Activated T-cell treated with anti-CD3 and anti-CD28 coated beads, Interleukin-2, amount 50 U/mL, for 48 hours (primary cell): ENCODE data around the gene XRCC5.
"Not testable (repeated sequence)": the region's sequence is repeated elsewhere in the genome, so short reads cannot be mapped to it uniquely, and the experiment has no call there.

Experiments used
- DNase-seq, 2 experiments: peaks; one replicate each; pipeline ENCODE4 v3.0.0-alpha.2; 2020

Gene XRCC5

DNA sequence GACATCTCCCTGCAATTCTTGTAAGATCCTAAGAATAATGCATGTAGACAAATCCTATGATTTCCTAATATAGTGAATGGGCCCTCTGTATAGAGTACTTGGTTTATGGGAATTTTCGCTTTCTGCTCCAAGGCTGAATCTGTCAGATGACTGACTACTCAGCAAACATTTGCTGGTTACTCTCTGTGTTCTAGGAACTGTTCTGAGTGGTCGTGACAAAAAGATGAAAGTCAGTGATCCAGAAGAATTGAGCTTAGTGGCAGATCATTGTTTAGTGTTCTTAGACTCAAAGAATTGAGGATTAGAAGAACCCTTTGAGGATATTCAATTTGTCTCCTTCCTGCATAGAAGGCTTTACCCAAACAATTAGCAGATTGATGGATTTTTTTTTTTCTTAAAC is 10.0 kb downstream of the XRCC5 start:
- DNase-seq = no peak

DNA sequence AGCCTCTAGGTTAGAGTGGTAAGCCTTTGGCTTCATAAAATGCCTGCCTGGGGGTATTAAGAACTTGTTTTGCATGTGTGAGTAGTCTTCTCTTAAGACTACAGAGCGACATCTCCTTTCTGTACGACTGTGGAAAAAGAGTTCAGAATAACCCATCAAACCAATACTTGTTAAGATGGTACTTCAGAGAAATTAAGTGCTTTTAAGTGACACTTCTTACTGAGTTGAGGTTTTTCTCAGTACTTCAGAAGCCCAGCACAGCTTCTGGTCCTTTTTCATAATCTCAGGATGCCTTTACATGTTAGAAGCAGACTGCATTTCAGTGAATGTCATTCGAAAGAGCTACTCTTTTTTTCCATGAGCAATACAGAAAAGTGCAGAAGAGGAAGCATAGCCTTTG is 10.8 kb downstream of the XRCC5 start:
- no peak for DNase-seq

- DNase-seq = no peak
Observed at GRCh38 chr2:216121255-216121654, 12.1 kb downstream of the XRCC5 start.

GRCh38 chr2:216126943-216127342 is 17.8 kb downstream of the XRCC5 start:
- no peak for DNase-seq

DNA sequence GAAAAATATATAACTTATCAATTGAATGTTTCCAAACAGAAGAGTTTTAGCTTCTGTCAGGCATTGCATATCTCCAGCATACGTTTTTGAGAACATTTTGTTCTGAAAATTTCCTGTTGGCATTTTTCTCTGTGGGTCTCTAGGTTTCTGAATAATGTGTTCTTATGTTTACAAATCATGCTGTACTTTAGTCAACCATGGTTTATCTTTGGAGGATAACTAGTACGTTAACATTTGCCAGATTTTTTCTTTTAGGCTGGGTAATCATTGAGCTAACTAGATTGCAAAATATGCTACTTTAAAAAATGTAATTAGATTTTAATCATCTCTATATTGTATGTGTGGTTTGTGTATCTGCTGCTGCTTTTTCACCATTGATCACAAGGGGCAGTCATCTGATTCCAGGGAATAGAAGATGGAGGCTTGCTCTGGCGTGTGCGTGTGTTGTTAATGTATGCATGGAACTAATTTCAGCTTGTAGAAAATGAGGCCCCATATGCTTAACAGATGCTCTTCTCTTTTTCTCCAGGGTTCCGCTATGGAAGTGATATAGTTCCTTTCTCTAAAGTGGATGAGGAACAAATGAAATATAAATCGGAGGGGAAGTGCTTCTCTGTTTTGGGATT is 21.3 kb downstream of the XRCC5 start:
- no peak for DNase-seq

GRCh38 chr2:216131175-216131926 is 22.2 kb downstream of the XRCC5 start:
- DNase-seq = no peak

DNA sequence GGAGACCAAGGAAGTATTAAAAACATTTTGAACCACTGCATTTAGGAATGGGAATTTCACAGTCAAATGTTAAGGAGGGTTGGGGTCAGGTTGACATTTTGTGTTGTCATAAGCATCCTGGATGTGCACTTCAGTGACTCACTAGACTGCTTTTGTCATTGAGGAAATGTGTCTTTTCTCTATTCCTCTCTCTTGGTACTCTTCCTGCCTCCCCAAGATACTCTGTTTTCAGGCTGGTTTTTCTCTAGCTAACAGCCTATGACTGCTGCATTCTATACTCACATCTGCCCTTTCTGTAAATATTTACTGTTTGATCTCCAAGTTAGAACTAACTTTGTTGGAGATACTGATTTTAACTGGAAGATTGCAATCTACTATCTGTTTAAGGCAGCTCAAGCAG is 23.4 kb downstream of the XRCC5 start:
- no peak for DNase-seq

GRCh38 chr2:216133397-216133796 is 24.2 kb downstream of the XRCC5 start:
- no peak for DNase-seq

DNA sequence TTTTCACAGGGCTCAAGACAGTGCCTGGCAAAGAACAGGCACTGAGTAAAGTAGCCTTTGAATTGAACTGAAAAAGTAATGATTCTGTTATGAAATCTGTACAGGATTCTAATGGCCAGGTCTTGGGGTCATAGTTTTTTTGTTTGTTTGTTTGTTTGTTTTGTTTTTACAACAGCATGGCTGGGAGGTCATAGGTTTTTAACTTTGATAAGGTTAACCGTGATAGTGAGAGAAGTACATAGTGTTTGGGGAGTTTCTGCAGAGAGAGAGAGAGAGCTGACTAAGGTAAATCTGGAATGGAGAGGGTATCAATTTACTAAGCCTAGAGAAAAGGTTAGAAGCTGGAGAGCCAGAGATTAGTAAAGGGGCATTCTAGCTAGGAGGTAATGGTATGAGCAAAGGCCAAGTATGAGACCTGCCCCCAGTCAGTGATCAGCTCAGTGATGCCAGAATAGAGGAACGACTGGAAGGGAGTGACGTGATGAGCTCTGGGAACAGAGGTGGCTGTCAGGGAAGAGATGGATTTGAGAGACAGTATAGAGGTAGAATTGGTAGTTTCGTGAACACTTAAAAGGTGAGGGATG is 25.9 kb downstream of the XRCC5 start:
- DNase-seq = no peak

- peak in 1 of 2 experiments; percentile 41 for DNase-seq
Observed at GRCh38 chr2:216139884-216140283, 30.7 kb downstream of the XRCC5 start.

- not testable (repeated sequence) for DNase-seq
Observed at GRCh38 chr2:216141516-216141915, 32.4 kb downstream of the XRCC5 start.

GRCh38 chr2:216142540-216142939 is 33.4 kb downstream of the XRCC5 start:
- DNase-seq = peak in 1 of 2 experiments; percentile 37

DNA sequence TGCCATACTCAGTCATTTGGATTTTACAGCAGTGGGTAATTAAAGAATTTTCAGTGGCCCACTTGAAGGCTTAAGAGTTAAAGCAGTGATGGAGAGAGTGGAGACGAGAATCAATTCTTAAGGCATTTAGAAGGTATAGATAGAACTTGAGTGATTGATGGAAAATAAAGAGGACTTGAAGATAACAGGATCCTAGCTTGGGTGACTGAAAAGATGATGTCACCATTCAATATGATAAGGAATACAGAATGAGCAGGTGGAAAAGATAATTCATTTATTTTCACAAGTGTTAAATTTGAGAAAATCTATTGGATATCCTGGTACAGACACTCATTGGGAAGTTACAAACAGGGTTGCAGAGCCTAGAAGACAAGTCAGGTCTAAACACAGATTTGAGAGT is 35.2 kb downstream of the XRCC5 start:
- DNase-seq = no peak

DNA sequence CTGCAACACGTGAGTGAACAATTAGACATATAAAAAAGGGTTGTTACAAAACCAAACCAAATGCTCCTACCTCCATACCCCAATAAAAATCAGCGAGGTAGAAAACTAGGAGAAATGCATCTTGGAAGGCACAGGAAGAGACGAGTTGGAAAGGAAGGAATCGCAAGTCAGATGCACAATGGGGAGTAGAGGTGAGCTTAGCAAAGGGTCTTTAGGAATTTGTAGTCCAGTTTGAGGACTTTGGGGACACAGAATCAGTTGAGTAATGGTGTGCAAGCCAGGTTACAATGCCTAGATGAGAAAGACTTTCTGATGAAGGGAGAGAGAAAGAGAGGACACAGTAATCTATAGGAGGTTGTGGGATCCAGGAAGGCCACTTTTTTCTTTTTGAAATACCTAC is 35.7 kb downstream of the XRCC5 start:
- DNase-seq = no peak

DNA sequence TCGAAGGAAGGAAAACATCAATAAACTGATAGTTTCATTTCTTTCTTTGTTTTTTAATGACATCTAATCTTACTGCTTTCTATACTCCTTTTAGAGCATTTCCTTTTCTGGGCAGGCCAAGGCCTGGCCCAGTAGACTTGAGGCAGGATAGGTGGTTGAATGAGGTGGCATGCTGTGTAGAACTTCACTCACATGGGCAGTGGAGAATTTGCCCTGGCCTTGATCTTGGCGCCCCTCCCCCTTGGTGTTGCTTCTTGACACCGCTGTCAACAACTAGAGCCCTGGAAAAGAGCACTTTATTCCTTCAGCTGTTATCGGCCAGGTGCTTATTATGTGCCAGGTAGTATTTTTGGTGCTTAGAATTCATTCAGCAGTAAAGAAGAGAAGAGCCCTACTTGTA is 37.4 kb downstream of the XRCC5 start:
- DNase-seq = no peak

- DNase-seq = no peak
Observed at GRCh38 chr2:216147172-216148131, 38.3 kb downstream of the XRCC5 start.

GRCh38 chr2:216148983-216149382 is 39.8 kb downstream of the XRCC5 start:
- DNase-seq = no peak

DNA sequence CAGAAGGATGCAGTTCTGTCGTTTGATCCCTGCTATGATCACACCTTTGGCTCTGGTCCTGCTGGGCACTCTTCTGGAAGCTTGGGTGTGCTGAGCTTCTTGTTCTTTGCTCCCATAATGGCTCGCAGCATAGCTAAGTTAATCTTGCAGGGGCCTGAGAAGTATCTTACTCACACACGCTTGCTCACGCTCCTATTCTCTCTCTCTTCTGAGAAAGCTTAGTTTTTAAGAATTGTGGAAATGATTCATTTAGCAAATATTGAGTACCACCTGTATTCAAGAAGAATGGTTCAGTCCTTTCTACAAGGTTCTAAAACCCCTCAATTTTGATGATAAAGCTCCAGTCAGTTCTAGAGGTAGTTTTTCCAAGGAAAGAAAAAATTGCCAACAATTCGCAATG is 40.6 kb downstream of the XRCC5 start:
- no peak for DNase-seq

GRCh38 chr2:216151313-216152025 is 42.3 kb downstream of the XRCC5 start:
- DNase-seq = no peak

DNA sequence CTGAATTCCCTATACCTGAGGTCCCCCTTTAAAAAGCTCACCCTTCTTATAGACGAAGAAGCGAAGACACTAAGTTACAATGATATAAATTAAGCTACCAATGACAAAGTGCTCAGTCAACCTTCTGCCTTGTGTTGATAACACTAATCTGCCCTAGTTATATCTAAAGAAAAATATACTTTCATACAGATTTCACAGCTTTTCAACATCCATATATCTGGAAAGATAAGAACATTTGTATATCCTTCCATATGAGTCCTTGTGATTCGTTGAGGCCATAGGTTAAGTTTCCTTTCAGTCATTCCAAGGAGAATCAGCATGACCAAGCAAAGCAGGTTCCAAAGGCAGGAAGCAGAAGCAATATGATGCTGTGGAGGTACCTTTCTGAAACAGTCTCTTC is 46.8 kb downstream of the XRCC5 start:
- DNase-seq = no peak

GRCh38 chr2:216156822-216157221 is 47.7 kb downstream of the XRCC5 start:
- DNase-seq = no peak

- no peak for DNase-seq
Observed at GRCh38 chr2:216159144-216159543, 50.0 kb downstream of the XRCC5 start.

DNA sequence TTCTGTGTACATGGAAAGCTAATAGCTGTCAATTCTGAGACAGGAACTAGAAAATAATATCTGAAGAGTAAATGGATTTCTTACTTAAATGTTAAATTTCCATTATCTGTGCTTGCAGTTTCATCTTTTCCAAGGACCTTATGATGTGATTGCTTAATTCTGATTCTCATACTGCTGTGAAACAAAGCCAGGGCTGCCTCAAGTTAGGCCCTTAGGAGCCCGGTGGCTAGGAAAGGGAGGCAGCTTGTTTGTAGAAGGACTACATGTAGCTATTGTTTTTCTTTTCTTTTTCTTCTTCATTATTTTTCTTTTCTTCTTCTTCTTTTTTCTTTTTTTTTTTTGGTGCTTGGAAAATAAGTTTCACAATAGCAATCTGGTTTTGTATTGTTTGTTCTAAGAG is 50.5 kb downstream of the XRCC5 start:
- no peak for DNase-seq
